ENCODE results near the gene PLA2R1. TPM values are rescaled to one million over a fixed set of nuclear protein-coding genes. Genes with fewer than 3 reads are reported as not detected.

PLA2R1 gene
- total RNA-seq, 1 donor from 2014 or later, result not detected

- intact Hi-C loops (cut with micrococcal nuclease), result no loop called here
Measured at GRCh38 chr2:160033732-160034392, 28.6 kb downstream of the PLA2R1 start.

DNA sequence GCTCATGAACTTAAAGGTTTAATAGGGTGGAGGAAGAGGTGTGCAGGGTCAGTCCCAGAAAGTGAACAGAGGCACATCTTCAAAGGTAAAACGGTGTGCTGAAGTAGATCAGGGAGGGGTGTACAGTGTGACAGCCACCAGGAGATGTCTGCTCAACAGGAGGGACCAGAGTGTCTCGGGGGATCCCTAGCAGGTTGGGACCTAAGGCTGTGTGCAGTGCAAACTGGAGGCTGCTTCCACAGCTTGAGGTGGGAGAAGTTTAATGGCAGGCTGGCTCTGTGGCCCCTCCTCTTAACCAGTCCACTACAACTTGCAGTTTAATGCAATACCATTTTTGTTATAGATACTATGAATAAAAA is 33.2 kb downstream of the PLA2R1 start:
- intact Hi-C loops (cut with micrococcal nuclease), result no loop called here

- intact Hi-C loops (cut with micrococcal nuclease), result no loop called here
Measured at GRCh38 chr2:160028431-160029269, 33.8 kb downstream of the PLA2R1 start.

DNA sequence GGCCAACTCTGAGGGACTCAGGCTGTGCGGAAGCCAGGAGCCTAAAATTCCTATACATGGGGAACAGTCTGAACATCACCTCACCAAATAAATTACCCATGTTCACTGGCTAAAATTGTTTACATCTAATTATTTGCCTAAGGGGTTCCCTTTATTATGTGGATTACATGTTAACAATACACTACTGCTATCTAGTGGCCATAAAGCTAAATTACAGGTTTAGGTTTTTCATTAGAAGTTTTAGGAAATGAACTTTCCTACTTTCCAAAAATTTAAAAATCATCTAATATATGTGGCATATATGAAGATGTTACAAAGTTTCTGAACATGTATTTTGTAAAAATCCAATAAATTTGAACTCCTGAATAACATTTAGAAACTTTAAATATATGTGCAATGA is 40.3 kb downstream of the PLA2R1 start:
- intact Hi-C loops (cut with micrococcal nuclease), result no loop called here

DNA sequence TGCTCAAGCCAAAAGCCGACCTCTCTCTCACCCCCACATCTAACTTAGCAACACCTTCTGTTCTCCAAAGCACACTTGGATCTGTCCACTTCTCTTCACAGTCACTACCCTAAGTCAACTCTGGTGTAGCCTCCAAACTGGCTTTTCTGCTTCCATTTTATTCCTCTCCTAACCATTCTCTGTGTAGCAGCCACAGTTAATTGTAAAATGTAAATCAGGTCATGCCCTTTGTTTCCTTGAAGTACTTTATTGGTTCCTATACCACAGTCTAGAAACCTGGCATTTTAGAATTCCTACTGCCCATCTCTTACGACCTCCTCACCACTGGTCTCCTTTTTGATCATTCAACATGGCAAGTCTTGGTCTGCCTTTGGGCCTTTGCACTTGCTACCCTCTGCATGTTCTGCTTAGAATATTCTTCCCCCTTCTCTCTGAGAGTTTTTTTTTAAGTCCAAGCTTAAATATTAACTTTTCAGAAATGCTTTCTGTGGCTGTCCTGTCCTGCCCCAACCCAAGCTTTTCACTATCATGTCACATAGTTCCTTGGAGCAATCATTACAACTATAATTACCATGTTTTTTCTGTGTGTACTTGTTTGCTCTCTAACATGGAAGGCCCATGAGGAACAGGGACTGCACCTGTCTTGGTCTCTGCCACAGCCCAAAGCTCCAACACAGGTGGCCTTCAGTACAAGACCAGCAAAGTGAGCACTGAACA is 42.9 kb downstream of the PLA2R1 start:
- intact Hi-C loops (cut with micrococcal nuclease), result loop anchor here (1.0 kb wide), 1 partner anchor 26 kb away; no protein-coding TSS in a partner anchor

DNA sequence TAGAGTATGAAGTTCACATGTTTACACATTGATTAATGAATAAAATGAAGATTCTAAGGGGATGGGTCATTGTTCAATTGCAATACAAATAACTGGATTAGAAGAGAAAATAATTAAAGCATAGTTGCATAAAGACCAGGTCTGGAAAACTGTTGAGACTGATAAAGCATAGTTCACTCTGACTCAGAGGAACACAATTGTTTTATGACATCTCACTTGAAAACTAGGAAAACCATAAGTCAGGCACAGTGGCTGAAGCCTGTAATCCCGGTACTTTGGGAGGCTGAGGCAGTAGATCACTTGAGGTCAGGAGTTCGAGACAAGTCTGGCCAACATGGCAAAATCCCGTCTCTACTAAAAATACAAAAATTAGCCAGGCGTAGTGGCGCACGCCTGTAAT is 46.7 kb downstream of the PLA2R1 start:
- intact Hi-C loops (cut with micrococcal nuclease), result no loop called here

DNA sequence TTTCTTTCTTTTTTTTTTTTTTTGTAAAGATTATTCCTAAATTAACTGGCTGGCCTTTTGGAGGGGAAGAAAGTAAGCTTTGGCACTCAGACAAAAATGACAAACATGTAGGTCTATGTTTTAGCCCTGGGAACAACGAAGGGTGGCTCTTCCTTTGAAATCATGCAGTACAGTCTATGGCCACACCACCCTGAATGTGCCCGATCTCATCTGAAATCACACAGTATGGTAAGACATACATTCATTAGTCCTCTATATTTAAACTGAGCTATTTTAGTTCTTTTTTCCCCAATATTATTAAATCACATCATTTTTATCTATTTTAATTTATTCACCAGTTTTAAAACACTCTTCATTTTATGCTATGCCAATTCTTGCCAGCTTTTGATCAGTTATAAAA is 48.2 kb downstream of the PLA2R1 start:
- intact Hi-C loops (cut with micrococcal nuclease), result no loop called here

GRCh38 chr2:160010361-160011145 is 51.9 kb downstream of the PLA2R1 start:
- intact Hi-C loops (cut with micrococcal nuclease), result no loop called here

- intact Hi-C loops (cut with micrococcal nuclease), result no loop called here
Measured at GRCh38 chr2:160007111-160007510, 55.3 kb downstream of the PLA2R1 start.

DNA sequence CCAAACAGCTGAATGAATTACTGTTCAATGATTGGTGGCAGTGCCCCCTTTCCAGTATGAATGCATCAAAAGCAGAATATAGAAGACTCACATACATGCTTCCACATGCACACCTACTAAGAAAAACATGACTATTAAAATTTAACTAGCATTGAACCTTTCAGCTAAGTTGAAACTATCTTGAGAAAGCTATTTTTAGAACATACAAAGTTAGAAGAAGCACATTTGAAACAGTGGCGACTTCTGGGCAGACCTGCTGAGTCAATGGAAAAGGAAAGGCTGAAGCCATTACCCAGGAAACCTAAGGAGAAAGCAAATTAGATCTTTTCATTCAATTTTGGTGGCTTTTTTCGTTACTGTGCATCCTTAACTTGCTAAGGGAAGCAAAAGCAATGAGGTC is 55.9 kb downstream of the PLA2R1 start:
- intact Hi-C loops (cut with micrococcal nuclease), result no loop called here

GRCh38 chr2:160005908-160006307 is 56.5 kb downstream of the PLA2R1 start:
- intact Hi-C loops (cut with micrococcal nuclease), result no loop called here

DNA sequence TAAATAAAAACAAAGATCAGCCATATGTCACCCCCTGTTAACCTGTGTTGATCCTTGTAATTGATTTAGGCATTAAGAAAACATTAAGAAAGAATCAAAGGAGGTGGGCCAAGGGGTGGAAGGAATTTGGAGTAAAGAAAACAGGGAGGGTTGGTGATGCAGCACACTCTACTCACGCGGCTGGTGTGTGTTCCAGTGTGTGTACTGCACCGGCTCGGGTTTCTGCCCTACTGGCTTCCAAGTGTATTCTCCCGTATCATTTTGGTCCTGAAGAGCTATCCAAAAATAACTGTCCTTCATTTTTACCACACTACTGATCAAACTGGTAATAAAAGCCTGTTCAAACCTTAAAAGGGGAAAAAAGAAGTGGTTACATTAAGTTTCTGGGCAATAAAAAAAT is 56.9 kb downstream of the PLA2R1 start:
- intact Hi-C loops (cut with micrococcal nuclease), result no loop called here

- intact Hi-C loops (cut with micrococcal nuclease), result no loop called here
Measured at GRCh38 chr2:159998961-159999360, 63.5 kb downstream of the PLA2R1 start.

DNA sequence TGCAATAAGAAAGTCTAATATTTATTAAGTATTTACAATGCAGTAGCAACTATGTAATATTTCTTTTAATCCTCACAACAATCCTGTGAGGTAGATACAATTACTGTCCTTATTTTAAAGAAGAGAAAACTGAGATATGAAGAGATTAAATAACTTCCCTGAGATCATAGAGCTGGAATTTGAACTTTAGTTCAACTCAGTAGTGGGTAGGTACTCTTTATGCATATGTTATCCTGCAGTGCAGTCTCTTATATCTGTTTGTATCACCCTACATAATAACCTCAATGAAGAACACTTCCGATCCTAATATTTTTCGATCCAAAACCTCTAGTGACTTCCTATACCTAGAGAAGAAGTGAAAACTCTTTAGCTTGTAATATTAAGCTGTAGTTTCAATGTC is 64.2 kb downstream of the PLA2R1 start:
- intact Hi-C loops (cut with micrococcal nuclease), result no loop called here

DNA sequence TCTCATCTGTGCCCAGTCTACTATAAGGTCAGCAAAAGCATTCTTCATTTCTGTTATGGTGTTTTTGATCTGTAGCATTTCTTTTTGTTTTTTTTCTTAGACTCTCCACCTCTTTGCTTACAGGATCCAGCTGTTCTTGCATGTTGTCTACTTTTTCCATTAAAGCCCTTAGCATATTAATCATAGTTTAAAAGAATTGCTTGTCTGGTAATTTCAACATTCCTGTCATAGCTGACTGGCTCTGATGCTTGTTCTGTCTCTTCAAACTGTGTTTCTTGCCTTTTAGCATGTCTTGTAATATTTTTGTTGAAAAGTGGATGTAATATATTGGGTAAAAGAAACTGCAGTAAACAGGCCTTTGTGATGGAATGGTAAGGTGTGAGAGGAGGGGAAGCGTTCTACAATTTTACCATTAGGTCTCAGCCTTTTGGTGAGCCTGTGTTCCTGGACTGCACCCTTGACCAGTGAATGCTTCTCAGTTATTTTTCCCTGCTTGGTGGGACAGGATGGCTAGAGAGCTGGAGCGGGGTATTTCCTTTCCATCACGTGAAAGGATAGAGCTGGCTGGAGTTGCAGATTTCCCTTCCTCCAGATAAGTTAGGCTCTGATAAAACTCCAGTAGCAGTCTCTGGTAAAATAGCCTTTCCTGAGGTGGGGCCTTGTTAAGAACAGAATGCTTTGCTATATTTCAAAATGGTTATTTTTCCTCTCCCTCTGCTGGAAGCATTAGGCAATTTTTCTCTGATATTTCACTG is 65.4 kb downstream of the PLA2R1 start:
- intact Hi-C loops (cut with micrococcal nuclease), result no loop called here

- intact Hi-C loops (cut with micrococcal nuclease), result no loop called here
Measured at GRCh38 chr2:159995038-159995437, 67.4 kb downstream of the PLA2R1 start.

GRCh38 chr2:159989249-159989648 is 73.2 kb downstream of the PLA2R1 start:
- intact Hi-C loops (cut with micrococcal nuclease), result no loop called here

DNA sequence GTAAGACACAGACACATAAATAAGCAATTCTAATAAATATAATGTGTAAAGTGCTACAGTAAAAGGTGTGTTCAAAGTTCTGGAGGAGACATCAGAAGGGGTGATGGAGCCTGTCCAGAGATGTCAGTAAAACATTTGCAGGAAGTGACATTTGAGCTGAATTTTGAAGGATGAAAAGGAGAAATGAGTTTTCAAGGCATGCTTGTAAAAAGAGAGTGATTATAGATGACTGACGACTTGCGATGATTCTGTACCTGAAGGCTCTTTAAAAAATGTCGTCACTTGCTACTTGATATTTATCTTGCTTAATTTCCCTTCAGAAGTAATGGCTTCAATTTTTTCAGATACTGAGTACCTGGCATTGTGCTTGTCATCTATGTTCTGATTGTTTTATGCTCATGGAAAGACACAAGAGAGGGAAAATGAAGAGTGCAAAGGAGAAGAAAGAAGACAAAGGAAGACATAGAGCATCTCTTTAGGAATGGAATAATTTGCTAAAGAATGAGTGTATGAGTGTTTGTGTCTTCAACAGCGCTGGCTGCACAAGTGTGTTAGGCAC is 73.9 kb downstream of the PLA2R1 start:
- intact Hi-C loops (cut with micrococcal nuclease), result no loop called here

DNA sequence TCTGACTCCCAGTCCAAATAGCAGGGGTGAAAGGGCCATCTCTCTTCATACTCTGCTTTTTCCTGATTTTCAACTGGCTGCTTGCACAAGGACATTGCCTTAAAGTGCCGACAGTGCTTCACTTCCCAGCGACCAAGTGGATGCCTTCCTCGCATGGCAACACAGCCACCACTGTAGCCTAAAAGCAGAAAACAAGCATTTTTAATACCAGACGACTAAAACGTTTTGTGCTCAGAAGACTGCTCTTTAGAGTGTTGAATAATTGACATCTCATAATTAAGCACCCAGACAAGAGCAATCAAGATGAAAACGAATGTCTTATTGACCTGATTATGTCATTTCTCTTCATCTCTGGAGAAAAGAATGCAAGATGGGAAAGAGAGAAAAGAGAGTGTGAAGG is 75.2 kb downstream of the PLA2R1 start:
- intact Hi-C loops (cut with micrococcal nuclease), result no loop called here

DNA sequence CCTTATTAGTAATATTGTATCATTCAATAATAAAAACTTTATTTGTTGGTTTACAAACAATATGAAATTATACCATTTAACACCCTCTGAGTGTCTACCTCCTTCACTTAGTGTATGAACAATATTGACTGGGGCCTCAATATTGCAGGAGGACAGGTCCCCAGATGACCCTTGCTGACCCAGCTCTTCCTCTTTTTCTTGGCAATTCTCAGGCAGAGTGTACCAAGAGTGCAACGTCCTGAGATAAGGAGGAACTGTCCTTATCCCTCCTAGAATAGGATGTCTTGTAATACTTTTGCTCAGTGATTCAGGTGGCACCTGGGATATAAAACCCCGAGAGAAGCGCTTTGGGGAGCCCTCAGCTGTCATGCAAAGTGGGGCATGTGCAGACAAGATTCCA is 76.8 kb downstream of the PLA2R1 start:
- intact Hi-C loops (cut with micrococcal nuclease), result no loop called here

Data from T-helper 1 cell treated with Interleukin-12 subunit alpha and Interleukin-12 subunit beta and Interleukin-4 antibody, amounts not matched to agents 30 ng/mL and 1 ng/mL, for 36 hours (primary cell).